Muscle of back (tissue), 11 donors: Measurements from ENCODE around the gene RRBP1. TPM values are rescaled to one million over a fixed set of nuclear protein-coding genes. Genes with fewer than 3 reads are reported as not detected.
A peak's percentile ranks its signal among the peaks of the same experiment; 100 is the strongest.

ENCODE experiments used
- DNase-seq, 3 donors: peaks; one replicate each; pipeline versions ENCODE4 v3.0.0 to v3.0.0-alpha.2; 2013
- polyA plus RNA-seq, 10 donors: library from polyadenylated mRNA; unstranded; fragments of 120-200 nt; gene quantifications; one replicate each; pipeline ENCODE4 v1.2.1, GENCODE V29; 2013; ENCODE audit not compliant: insufficient read length in 10 of 10

The RRBP1 gene
- polyA plus RNA-seq, 10 donors, result 104 to 177 (median 122) TPM

DNA sequence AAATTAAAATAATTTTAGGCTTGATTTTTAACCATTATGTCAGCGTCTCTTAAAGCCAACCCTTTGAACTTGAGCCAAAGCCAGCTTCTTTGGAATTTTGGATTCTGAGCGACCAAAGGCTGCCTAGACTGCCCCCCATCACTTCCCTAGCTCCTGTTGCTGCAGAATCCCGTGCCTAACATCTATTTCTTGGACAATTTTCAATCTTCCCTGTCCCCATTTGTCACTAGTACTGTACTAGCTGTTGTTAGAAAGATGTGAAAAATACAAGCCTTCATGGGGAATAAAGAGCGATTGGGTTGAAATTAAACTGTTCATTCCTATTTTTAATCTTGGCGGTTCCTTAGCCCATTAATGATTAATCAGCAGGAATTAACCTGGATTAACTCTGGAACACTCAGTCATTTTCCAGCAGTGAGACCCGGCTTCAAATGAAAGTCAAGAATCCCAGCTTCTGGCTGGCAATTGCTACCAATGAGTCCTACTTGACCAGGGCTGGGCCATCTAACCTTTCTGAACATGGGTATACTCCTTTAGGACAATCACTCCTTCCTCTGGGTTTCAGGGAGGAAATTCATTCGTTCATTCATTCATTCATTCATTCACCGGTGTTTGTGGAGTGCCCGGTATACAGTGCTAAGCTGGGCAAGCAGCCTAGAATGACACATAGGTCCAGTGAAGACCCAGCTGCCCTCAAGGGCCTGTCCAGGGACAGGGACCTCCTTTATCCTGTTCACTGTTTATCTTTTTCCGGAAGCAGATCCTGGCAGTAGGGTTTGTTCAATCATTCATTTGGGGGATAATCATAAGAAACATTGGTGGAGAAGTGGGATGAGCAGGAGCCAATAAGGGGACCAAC, 1.4 kb upstream of the RRBP1 start:
- DNase-seq, result no peak

DNA sequence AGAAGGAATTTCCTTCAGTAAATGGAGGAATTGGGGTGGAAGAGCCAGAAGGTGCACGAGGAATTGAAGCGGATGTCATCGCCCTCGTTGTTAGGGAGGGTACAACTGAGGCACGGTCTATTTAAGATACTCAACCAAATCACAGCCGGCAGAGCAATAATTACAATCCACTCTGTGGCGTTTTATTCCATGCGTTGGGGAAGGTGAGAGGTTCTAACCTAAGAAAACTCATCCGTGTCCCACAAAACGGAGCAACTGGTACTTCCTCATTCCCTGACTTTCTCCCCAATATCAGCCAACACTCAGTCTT, 802 bp upstream of the RRBP1 start:
- no peak for DNase-seq

- no peak for DNase-seq
These were observed 328 bp downstream of the RRBP1 start for GRCh38 chr20:17681726-17682102.

DNA sequence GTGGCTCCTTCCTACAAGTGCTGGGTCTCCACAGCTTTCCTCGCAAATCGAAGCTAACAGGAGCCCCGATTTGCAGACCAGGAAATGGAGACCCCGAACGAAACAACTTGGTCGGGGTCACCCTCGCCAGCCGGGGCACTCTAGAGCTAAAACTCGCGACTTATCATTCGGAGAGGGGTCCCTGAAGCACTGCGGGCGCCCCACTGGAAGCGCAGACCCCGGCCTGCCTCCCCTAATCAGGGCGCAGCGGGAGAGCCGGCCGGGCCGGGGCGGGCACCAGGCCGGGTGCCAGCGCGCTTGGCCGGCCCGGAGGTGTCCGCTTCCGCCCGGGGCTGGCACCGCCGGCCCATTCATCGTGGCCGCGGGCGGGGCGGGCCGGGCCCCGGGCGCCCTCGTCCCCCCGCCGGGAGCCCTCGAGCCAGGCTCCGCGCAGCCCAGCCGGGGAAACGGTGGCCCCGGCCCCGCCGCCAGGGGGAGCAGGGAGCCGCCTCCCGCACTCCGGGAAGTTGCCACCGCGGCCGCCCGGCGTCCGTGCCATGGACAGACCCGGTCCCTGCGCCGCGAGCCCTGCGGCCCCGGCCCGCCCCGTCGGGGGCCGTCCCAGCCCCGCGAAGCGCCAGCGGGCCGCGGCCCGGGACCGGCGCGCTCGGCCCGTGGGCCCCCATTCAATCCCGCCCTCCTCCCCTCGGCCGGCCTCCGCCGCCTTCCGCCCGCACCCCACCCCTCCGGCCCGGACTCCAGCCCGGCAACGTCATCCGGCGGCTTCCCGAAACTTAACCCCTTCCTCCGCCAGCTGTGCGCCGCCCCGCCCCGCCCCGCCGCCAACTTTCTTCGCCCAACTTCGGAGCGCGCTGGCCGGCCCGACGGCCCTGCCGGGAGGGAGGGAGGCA, 961 bp downstream of the RRBP1 start:
- peak; percentile 64 to 93 (median 86) for DNase-seq

DNA sequence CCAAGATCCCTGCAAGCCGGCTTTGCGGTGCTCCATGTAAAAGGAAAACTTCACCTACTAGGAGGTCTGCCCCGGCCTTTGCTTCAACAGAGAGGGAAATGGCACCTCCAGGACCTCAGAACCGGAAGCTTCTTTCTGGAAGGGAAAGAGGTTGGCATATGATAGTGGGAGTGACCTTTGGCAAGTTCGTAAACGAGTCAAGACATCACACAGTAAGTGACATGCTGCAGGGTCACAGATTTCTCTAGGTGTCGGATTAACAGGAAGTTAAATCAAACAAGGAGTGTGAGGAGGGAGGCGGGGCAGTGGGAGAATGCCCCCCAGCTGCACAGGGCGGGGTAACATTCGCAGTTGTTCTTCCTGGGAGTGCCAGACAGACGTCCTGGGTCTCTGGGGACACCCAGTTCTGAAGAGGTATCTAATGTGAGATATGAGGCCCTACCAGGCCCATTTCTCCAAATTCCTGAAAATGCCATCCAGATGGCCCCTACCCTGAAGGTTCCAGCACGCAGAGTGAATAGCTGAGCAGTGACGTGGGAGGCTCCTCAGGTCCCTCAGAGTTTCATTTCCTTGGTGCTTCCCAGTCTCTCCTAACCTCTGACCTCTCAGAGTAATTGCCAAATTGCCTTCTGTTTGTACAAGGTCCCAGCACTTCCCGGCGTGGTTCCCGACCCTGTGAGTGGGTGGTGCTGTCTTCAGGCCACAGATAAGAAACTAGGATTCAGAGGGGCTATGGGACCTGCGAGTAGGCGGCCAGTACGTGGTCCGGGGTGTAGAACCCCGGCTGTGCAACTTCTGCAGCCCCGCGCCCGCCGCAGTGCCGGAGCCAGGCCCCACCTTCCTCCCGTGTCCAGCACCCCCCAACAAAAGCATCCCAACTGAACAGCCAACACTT, 1.9 kb downstream of the RRBP1 start:
- DNase-seq, result peak in 2 of 3 donors; percentile 40 to 65

GRCh38 chr20:17678886-17679285, 3.2 kb downstream of the RRBP1 start:
- DNase-seq, result no peak

- DNase-seq, result no peak
These were observed 3.7 kb downstream of the RRBP1 start for GRCh38 chr20:17678295-17678694.

- no peak for DNase-seq
These were observed 5.1 kb downstream of the RRBP1 start for GRCh38 chr20:17676942-17677341.

DNA sequence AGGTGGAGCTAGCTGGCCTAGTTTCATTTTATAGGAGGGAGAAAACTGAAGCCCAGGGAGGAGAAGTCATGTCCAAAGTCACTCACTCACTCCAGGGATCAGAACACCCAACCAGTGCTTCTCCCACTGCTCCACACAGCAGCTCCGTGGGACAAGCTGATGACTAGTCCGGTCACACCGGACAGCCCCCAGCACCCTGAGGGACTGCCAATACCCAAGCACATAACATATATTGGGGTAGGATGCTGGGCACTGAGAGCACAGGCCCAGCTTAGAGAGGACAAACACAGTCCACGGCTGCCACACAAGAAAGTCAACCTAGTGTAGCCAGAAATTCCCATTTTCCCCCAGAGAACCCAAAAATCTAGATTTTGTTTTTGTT, 5.7 kb downstream of the RRBP1 start:
- no peak for DNase-seq

DNA sequence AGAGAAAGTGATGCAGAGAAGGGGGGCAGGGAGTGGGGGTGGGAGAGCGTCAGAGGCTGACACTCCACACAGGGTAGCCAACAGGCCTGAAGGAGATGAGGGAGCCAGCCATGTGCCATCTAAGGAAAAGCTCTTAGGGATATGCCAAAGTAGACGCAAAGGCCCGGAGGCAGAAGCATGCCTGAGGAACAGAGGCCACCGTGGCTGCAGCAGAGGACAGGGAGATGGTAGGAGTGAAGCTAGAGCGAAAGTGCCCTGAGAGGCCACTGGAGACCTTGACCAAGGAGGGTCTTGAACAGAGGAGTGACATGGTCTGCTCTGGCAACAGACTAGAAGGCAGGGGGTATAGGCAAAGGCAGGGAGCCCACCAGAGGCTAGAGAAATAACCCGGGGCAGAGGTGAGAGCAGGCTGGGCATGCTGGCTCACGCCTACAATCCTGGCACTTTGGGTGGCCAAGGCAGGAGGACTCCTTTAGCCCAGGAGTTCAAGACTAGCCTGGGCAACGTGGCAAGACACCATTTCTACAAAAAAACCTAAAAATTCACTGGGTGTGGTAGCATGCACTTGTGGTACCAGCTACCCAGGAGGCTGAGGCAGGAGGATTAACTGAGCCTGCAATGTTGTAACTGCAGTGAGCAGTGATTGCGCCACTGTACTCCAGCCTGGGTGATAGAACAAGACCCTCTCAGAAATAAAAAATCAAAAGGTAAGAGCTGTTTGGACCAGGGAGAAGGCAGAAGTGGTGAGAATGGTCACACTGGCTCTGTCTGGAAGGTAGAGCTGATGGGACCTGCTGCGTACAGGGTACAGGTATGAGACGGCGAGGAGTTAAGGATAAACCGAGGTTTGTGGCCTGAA, 6.3 kb downstream of the RRBP1 start:
- no peak for DNase-seq

DNA sequence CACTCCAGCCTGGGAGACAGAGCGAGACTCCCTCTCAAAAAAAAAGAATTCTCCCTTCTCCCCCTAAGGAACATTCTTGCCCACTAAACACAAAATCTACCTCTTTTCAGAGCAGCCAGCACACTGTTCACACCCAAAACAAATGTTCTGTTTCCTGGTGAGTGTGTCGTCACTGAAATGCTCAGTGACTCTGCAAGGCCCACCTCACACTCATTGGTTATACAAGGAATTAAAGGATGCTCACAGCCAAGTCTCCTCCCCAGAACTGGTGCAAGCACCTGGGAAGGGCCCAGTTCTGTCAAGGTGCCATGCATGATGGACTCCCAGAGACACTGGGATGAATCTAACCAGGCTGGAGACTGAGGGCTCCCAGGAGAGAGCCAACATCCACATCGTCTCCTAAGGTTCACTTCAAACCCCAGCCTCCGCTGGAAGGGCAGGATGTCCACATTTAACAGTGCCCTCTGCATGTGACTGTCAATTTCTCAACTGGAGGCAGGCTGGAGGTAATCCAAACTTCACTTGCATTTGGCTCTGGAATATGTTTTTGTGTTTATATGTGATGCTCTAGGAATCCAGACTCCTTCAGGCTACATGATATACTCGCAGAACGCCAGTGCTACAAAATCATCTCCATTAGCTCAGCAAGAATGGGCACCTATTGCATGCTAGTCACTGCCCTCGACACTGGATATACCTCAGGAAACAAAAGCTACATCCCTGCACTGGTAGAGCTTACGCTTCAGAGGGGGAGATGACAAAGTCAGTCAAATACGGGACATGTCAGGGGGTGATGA, 7.1 kb downstream of the RRBP1 start:
- DNase-seq, result no peak

- DNase-seq, result no peak
These were observed 9.0 kb downstream of the RRBP1 start for GRCh38 chr20:17673084-17673483.

DNA sequence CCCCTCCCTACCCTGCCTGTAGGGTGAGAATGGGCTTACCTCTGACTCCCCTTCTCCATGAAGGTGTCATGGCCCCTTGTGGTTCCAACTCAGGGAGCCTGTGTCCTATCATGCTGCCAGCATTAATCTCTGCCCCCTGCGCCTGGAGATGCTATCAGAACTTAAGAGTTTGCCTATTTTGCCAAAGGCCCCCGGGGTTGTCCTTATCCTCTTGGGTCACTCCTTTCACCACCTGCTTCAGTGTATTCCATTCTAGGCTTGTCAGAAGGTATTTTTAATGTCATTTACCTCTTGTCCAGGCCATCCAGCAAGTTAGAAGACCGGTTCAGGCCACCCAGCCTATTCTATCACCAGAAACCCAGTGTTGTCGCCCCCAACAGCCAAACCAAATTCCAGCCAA, 10.5 kb downstream of the RRBP1 start:
- DNase-seq, result no peak

DNA sequence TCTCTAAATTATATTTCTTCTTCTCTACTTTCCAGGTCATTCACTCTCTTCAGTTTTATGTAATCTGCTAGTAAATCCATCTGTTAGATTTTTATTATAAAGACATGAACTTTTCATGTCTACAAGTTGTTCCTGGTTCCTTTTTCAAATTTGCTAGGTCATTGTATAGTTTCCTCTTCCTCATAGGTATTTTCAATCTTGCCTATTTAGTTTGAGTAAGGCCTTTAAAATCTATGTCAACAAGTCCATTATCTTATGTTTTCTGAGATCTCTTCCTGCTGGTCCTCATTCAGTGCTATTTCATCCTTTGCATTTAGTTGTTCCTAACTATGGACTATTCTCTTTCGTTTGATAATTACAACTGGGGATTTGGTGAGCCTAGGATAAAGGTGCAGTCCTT, 11.0 kb downstream of the RRBP1 start:
- DNase-seq, result no peak

DNA sequence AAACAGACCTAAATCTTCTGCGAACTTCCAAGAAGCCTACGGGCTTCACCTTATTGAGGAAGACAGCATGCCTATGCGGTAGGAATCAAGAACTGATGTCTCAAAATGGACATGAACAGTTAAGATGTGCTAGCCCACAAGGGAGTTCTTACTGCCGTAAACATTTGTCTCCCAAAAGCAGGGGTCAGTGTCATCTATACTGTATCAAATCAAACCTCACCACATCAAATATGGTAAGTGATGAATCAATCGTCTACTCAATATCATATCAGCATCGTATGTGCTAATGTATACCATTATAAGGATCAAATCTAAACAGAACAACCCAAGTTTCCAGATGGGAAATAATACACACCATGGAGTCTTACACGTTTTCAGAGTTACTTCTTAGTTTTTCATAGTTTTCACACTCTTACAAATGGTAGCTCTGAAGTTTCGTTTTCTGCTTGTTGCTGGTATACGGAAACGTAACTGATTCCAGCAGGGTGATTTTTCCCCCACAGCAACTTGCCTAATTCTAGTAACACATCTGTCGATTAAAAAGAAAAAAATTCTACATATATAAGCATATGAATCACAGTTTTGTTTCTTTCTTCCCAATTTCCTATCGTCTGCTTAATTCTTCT, 12.6 kb downstream of the RRBP1 start:
- no peak for DNase-seq

- no peak for DNase-seq
These were observed 13.6 kb downstream of the RRBP1 start for GRCh38 chr20:17668432-17668831.

GRCh38 chr20:17667445-17667844, 14.6 kb downstream of the RRBP1 start:
- no peak for DNase-seq

GRCh38 chr20:17666481-17666880, 15.6 kb downstream of the RRBP1 start:
- DNase-seq, result peak; percentile 70 to 85 (median 74)

- no peak for DNase-seq
These were observed 16.3 kb downstream of the RRBP1 start for GRCh38 chr20:17665756-17666155.
